GM12878 (cell line): Measurements from ENCODE around the gene SAMHD1. TPM values are rescaled to one million over a fixed set of nuclear protein-coding genes. Genes with fewer than 3 reads are reported as not detected.
"Not testable (repeated sequence)": the region's sequence is repeated elsewhere in the genome, so short reads cannot be mapped to it uniquely, and the experiment has no call there.

Experiments used
- ATAC-seq: fragments of 200-7000 bp; cut with Tn5 transposase; 3 replicates; pipeline ENCODE4 v1.9.1; 2020; ENCODE audit warnings: mild to moderate bottlenecking, moderate library complexity
- BruUV-seq: library from RNA; stranded (reverse); fragments of 400-500 nt; replicated peaks from 2 replicates; lab custom pipeline; 2021; lab: Mats Ljungman, UMichigan
- CTCF ChIA-PET: fragments of 300-600 bp; sonication (Branson Sonifier 250); formaldehyde crosslinking; extraction: SDS; loops from one replicate; lab custom pipeline; 2021; ENCODE audit warnings: inconsistent platforms; lab: Yijun Ruan, JAX
- POLR2A ChIA-PET: fragments of 350-600 bp; formaldehyde crosslinking; extraction: SDS; loops from one replicate; lab custom pipeline; 2021; ENCODE audit warnings: inconsistent platforms; lab: Charles Lee
- RAD21 ChIA-PET: fragments of 300-600 bp; sonication (Branson Sonifier 250); formaldehyde crosslinking; loops from one replicate; lab custom pipeline; 2023; ENCODE audit warnings: antibody characterized with exemption; ENCODE audit not compliant: unreplicated experiment; lab: Charles Lee
- SMC1A ChIA-PET: fragments of 300-600 bp; sonication (Branson Sonifier 250); formaldehyde crosslinking; loops from one replicate; lab custom pipeline; 2023; ENCODE audit not compliant: unreplicated experiment, uncharacterized antibody; lab: Charles Lee
- DNase-seq: peaks from one replicate; pipeline ENCODE4 v3.0.0-alpha.2; 2011; ENCODE audit warnings: low read depth, low spot score
- FAIRE-seq: peaks from 3 replicates; lab custom pipeline; 2011; peaks lifted over from hg19 to GRCh38; lab: Jason Lieb, UNC
- H2AFZ ChIP-seq: 2 replicates; pipeline ENCODE4 v1.6.0; 2011; ENCODE audit warnings: low read depth, low read length, control low read depth; ENCODE audit not compliant: control insufficient read depth
- H3K27ac ChIP-seq: 2 replicates; pipeline ENCODE4 v1.5.1; 2011; ENCODE audit warnings: control low read depth; ENCODE audit not compliant: control insufficient read depth, insufficient read depth
- H3K27me3 ChIP-seq, 2 experiments: replicated peaks in 1 of 2; 2 replicates each; pipeline versions ENCODE4 v1.6.0 to v1.6.1; 2011; ENCODE audit warnings: low read length in 1 of 2; ENCODE audit not compliant: control insufficient read depth in 2 of 2, insufficient read depth in 2 of 2
- H3K36me3 ChIP-seq, 2 experiments: 2 replicates each; pipeline ENCODE4 v1.5.1; 2011; ENCODE audit warnings: low read length in 1 of 2; ENCODE audit not compliant: control insufficient read depth in 2 of 2, insufficient read depth in 2 of 2
- H3K4me1 ChIP-seq: 2 replicates; pipeline ENCODE4 v1.6.1; 2011; ENCODE audit warnings: mild to moderate bottlenecking, low read length, moderate library complexity, mixed read lengths; ENCODE audit not compliant: control insufficient read depth, insufficient read depth
- H3K4me2 ChIP-seq: 2 replicates; pipeline ENCODE4 v1.6.0; 2011; ENCODE audit warnings: control low read depth; ENCODE audit not compliant: control insufficient read depth, insufficient read depth
- H3K4me3 ChIP-seq: fragments of 200-600 bp; sonication (generic); 2 replicates; pipeline ENCODE4 v1.5.1; 2016
- H3K79me2 ChIP-seq: 2 replicates; pipeline ENCODE4 v1.6.0; 2011; ENCODE audit warnings: low read length; ENCODE audit not compliant: control insufficient read depth, insufficient read depth
- H3K9ac ChIP-seq: 2 replicates; pipeline ENCODE4 v1.8.0; 2011; ENCODE audit warnings: low read length, control low read depth, mixed read lengths; ENCODE audit not compliant: control insufficient read depth, insufficient read depth
- H3K9me3 ChIP-seq: replicated peaks from 3 replicates; pipeline ENCODE4 v1.5.1; 2011; ENCODE audit warnings: mild to moderate bottlenecking, low read length; ENCODE audit not compliant: control insufficient read depth, insufficient read depth
- H4K20me1 ChIP-seq: 2 replicates; pipeline ENCODE4 v1.6.0; 2011; ENCODE audit not compliant: control insufficient read depth, insufficient read depth
- CHD2 ChIP-seq: IDR thresholded peaks from 2 replicates; pipeline ENCODE4 v1.6.1; 2011; ENCODE audit warnings: low read depth, low read length, improper control_type of control experiment, borderline replicate concordance
- EGR1 ChIP-seq, 2 experiments: IDR thresholded peaks; 1 replicate in 1 of 2; 2 replicates in 1 of 2; pipeline ENCODE4 v1.6.1; 2011 to 2012; ENCODE audit warnings: low read depth in 2 of 2, low read length in 2 of 2, borderline replicate concordance in 1 of 2, mild to moderate bottlenecking in 1 of 2, moderate library complexity in 1 of 2
- GATAD2B ChIP-seq: fragments of 450-650 bp; conservative IDR thresholded peaks from 2 replicates; pipeline ENCODE4 v1.6.1; 2017; ENCODE audit warnings: low read depth, mild to moderate bottlenecking, moderate library complexity
- NR2C1 ChIP-seq: fragments of 450-650 bp; IDR thresholded peaks from 2 replicates; pipeline ENCODE4 v1.6.1; 2017; ENCODE audit warnings: antibody characterized with exemption, mild to moderate bottlenecking, moderate library complexity
- SRF ChIP-seq, 2 experiments: IDR thresholded peaks; 2 replicates each; pipeline ENCODE4 v1.6.1; 2011; ENCODE audit warnings: low read depth in 2 of 2, low read length in 2 of 2, mild to moderate bottlenecking in 1 of 2, moderate library complexity in 1 of 2
- WGBS: methylation state at CpG from one replicate; pipeline ENCODE4 v1.1.6; 2016; ENCODE audit warnings: low lambda C conversion rate; ENCODE audit not compliant: insufficient replicate concordance, insufficient coverage; ENCODE audit errors: missing lambda C conversion rate; 5-methylcytosine and 5-hydroxymethylcytosine counted together
- in situ Hi-C: fragments of 300-500 bp; cut with MboI; formaldehyde crosslinking; loops from 9 replicates; pipeline ENCODE4 v1.14.3; 2018; ENCODE audit warnings: mixed read lengths
- intact Hi-C: fragments of 100-400 bp; cut with micrococcal nuclease; formaldehyde crosslinking; loops from one replicate; pipeline ENCODE4 v1.14.2; 2022; ENCODE audit not compliant: unreplicated experiment
- polyA plus RNA-seq, 11 experiments: library from polyadenylated mRNA; depleted of rRNA in 4 of 11; unstranded in 6 of 11; stranded (reverse) in 5 of 11; fragments of >200 nt; fragmentation: Nextera tagmentation in 4 of 11; fragmentation: Illumina TruSeq in 1 of 11; extraction: Ambion mirVana in 4 of 11; extraction: Trizol in 1 of 11; gene quantifications; 1 replicate in 1 of 11; 2 replicates in 10 of 11; pipeline versions ENCODE4 v1.2.1 to v1.2.3, GENCODE V29; 2011 to 2016; ENCODE audit warnings: inconsistent platforms in 2 of 11, missing spikeins in 2 of 11, low read depth in 1 of 11
- total RNA-seq, 4 experiments: library from RNA; depleted of rRNA in 3 of 4; stranded (reverse); fragments of >200 nt in 3 of 4; fragmentation: Illumina TruSeq in 1 of 4; extraction: Trizol in 1 of 4; gene quantifications; 2 replicates each; pipeline versions ENCODE4 v1.2.1 to v1.2.3, GENCODE V29; 2013 to 2021
- TF ChIP-seq, protein P1 (sequence below): fragments of 450-650 bp; IDR thresholded peaks from 2 replicates; pipeline ENCODE4 v1.6.1; 2017; ENCODE audit warnings: borderline replicate concordance
- TF ChIP-seq, protein P2 (sequence below): fragments of 450-650 bp; formaldehyde crosslinking; IDR thresholded peaks from 2 replicates; pipeline ENCODE4 v1.4.0; 2022; ENCODE audit warnings: mild to moderate bottlenecking, moderate library complexity
- TF ChIP-seq, protein P3 (sequence below): IDR thresholded peaks from 2 replicates; pipeline ENCODE4 v1.6.1; 2011; ENCODE audit warnings: borderline replicate concordance, low read depth, mild to moderate bottlenecking, moderate library complexity, mixed read lengths, low read length; ENCODE audit not compliant: insufficient read depth; ENCODE audit errors: extremely low read length
- TF ChIP-seq, protein P4 (sequence below): fragments of 450-650 bp; IDR thresholded peaks from 2 replicates; pipeline ENCODE4 v1.6.1; 2014; ENCODE audit warnings: mild to moderate bottlenecking

Gene SAMHD1
- total and polyA plus RNA-seq, 10 of the 15 experiments (the other 5 are each of a cell fraction or from before 2014, with no cell fraction given), result 20.5 to 47.9 (median 38.8) TPM

DNA sequence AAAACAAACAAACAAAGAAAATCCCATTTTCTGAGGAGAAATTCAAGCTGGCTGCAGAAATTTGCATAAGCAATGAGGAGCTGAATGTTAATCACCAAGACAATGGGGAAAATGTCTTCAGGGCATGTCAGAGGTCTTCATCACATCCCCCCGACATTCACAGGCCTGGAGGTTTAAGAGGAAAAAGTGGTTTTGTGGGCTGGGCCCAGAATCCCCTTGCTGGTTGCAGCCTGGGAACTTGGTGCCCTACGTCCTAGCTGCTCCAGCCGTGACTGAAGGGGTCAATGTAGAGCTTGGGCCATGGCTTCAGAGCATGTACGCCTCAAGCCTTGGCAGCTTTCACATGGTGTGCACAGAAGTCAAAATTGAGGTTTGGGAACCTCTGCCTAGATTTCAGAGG is 42.7 kb upstream of the SAMHD1 start:
- ATAC-seq, H3K4me3 ChIP-seq, RAD21 ChIA-PET, H3K27me3 ChIP-seq, H3K9ac ChIP-seq, intact Hi-C loops, FAIRE-seq, H3K4me1 ChIP-seq, H3K27ac ChIP-seq, DNase-seq, BruUV-seq, H3K79me2 ChIP-seq, H3K4me2 ChIP-seq, POLR2A ChIA-PET, H4K20me1 ChIP-seq, H3K9me3 ChIP-seq, in situ Hi-C loops, H2AFZ ChIP-seq, H3K36me3 ChIP-seq: not testable (repeated sequence)
- ChIA-PET SMC1A (interaction anchor here (0.6 kb wide), 1 partner anchor 50 kb away, joined by 3 read pairs; no protein-coding TSS in a partner anchor), CTCF (interaction anchor here (0.6 to 1.3 kb wide), 2 partner anchors 11 to 202 kb away, joined by 3 to 4 read pairs; no protein-coding TSS in a partner anchor)
- WGBS, result 98% methylated on average over 4 of the region's 4 CpGs

DNA sequence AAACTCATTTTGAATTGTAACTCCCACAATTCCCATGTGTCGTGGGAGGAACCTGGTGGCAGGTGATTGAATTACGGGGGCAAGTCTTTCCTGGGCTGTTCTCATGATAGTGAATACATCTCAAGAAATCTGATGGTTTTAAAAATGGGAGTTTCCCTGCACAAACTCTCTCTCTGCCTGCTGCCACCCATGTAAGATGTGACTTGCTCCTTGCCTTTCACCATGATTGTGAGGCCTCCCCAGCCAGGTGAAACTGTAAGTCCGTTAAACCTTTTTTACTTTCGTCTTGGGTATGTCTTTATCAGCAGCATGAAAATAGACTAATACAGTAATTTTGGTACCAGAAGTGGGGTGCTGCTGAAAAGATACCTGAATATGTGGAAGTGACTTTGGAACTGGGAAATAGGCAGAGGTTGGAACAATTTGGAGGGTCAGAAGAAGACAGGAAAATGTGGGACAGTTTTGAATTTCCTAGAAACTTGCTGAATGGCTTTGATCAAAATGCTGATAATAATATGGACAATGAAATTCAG is 41.4 kb upstream of the SAMHD1 start:
- DNase-seq (no peak), ATAC-seq (no peak), FAIRE-seq (no peak)
- H3K79me2 ChIP-seq, result no peaks in the 10 kb centered on the region
- no peak overlapping the region for H3K9ac ChIP-seq
- ChIA-PET POLR2A (no interaction called here), RAD21 (no interaction called here), SMC1A (no interaction called here), CTCF (no interaction called here)
- H3K27ac ChIP-seq, result no peak overlapping the region
- peaks cover 1 to 4% of the 10 kb centered on the region in 2 experiments; a peak in 2 of 4 replicates for H3K36me3 ChIP-seq
- intact Hi-C loops, result no loop called here
- no peaks in the 10 kb centered on the region for H4K20me1 ChIP-seq
- H3K4me1 ChIP-seq, result no peaks in the 10 kb centered on the region
- H3K27me3 ChIP-seq, result no peaks in the 10 kb centered on the region
- peaks cover 6% of the 10 kb centered on the region; the same call in 2 of the 3 replicates for H3K9me3 ChIP-seq
- no peak overlapping the region for H3K4me3 ChIP-seq
- H3K4me2 ChIP-seq, result no peak overlapping the region
- BruUV-seq, result no TSS peak
- in situ Hi-C loops, result no loop called here
- WGBS, result 89% methylated on average over 4 of the region's 4 CpGs
- H2AFZ ChIP-seq, result no peak overlapping the region
- TF ChIP-seq, protein P1, sequence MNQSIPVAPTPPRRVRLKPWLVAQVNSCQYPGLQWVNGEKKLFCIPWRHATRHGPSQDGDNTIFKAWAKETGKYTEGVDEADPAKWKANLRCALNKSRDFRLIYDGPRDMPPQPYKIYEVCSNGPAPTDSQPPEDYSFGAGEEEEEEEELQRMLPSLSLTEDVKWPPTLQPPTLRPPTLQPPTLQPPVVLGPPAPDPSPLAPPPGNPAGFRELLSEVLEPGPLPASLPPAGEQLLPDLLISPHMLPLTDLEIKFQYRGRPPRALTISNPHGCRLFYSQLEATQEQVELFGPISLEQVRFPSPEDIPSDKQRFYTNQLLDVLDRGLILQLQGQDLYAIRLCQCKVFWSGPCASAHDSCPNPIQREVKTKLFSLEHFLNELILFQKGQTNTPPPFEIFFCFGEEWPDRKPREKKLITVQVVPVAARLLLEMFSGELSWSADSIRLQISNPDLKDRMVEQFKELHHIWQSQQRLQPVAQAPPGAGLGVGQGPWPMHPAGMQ, result no peak
- TF ChIP-seq CHD2 (no peak), NR2C1 (no peak), SRF (IDR thresholded peaks at IDR 0.05; ENCODE audit: low read depth in 2 of 2, low read length in 2 of 2) (no peak), GATAD2B (no peak), EGR1 (IDR thresholded peaks at IDR 0.05; ENCODE audit: borderline replicate concordance in 1 of 2, low read depth in 2 of 2, low read length in 2 of 2) (no peak)
- TF ChIP-seq, protein P2, sequence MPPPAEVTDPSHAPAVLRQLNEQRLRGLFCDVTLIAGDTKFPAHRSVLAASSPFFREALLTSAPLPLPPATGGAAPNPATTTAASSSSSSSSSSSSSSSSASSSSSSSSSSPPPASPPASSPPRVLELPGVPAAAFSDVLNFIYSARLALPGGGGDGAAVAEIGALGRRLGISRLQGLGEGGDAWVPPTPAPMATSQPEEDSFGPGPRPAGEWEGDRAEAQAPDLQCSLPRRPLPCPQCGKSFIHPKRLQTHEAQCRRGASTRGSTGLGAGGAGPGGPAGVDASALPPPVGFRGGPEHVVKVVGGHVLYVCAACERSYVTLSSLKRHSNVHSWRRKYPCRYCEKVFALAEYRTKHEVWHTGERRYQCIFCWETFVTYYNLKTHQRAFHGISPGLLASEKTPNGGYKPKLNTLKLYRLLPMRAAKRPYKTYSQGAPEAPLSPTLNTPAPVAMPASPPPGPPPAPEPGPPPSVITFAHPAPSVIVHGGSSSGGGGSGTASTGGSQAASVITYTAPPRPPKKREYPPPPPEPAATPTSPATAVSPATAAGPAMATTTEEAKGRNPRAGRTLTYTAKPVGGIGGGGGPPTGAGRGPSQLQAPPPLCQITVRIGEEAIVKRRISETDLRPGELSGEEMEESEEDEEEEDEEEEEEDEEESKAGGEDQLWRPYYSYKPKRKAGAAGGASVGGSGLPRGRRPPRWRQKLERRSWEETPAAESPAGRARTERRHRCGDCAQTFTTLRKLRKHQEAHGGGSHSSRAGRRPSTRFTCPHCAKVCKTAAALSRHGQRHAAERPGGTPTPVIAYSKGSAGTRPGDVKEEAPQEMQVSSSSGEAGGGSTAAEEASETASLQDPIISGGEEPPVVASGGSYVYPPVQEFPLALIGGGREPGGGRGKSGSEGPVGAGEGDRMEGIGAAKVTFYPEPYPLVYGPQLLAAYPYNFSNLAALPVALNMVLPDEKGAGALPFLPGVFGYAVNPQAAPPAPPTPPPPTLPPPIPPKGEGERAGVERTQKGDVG (CRISPR knock-in tag), result no peak
- TF ChIP-seq, protein P3, sequence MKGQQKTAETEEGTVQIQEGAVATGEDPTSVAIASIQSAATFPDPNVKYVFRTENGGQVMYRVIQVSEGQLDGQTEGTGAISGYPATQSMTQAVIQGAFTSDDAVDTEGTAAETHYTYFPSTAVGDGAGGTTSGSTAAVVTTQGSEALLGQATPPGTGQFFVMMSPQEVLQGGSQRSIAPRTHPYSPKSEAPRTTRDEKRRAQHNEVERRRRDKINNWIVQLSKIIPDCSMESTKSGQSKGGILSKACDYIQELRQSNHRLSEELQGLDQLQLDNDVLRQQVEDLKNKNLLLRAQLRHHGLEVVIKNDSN, result no peak
- TF ChIP-seq, protein P4, sequence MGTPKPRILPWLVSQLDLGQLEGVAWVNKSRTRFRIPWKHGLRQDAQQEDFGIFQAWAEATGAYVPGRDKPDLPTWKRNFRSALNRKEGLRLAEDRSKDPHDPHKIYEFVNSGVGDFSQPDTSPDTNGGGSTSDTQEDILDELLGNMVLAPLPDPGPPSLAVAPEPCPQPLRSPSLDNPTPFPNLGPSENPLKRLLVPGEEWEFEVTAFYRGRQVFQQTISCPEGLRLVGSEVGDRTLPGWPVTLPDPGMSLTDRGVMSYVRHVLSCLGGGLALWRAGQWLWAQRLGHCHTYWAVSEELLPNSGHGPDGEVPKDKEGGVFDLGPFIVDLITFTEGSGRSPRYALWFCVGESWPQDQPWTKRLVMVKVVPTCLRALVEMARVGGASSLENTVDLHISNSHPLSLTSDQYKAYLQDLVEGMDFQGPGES, result no peak
